Fibroblast of lung (primary cell): ENCODE data around the gene GNA12. TPM values are rescaled to one million over a fixed set of nuclear protein-coding genes. Genes with fewer than 3 reads are reported as not detected.
"Not testable (repeated sequence)": the region's sequence is repeated elsewhere in the genome, so short reads cannot be mapped to it uniquely, and the experiment has no call there.

Source experiments
- DNase-seq, 2 donors: peaks; one replicate each; pipeline versions ENCODE4 v3.0.0 to v3.0.0-alpha.2; 2010; ENCODE audit warnings: low read depth in 2 of 2
- H2AFZ ChIP-seq: 2 replicates; pipeline ENCODE4 v1.5.1; 2012; ENCODE audit warnings: low read length, control low read depth, inconsistent platforms
- H3K27ac ChIP-seq: 2 replicates; pipeline ENCODE4 v1.5.1; 2011; ENCODE audit warnings: low read length, control low read depth; ENCODE audit not compliant: insufficient read depth
- H3K27me3 ChIP-seq: 2 replicates; pipeline ENCODE4 v1.5.1; 2011; ENCODE audit warnings: mild to moderate bottlenecking, low read length; ENCODE audit not compliant: control insufficient read depth, insufficient read depth
- H3K36me3 ChIP-seq: 2 replicates; pipeline ENCODE4 v1.5.1; 2011; ENCODE audit warnings: low read length; ENCODE audit not compliant: control insufficient read depth, insufficient read depth
- H3K4me1 ChIP-seq: 2 replicates; pipeline ENCODE4 v1.5.1; 2011; ENCODE audit warnings: low read length; ENCODE audit not compliant: control insufficient read depth, insufficient read depth; ENCODE audit errors: extremely low read depth
- H3K4me2 ChIP-seq: 2 replicates; pipeline ENCODE4 v1.5.1; 2011; ENCODE audit warnings: low read length, control low read depth; ENCODE audit not compliant: insufficient read depth; ENCODE audit errors: extremely low read depth
- H3K4me3 ChIP-seq, 4 experiments: fragments of 200-600 bp in 1 of 4; sonication (generic) in 1 of 4; replicated peaks in 1 of 4; 2 replicates each; pipeline ENCODE4 v1.5.1; 2011 to 2016; ENCODE audit warnings: low read length in 4 of 4, low read depth in 3 of 4, mild to moderate bottlenecking in 3 of 4, control low read depth in 2 of 4, inconsistent platforms in 1 of 4, mixed read lengths in 1 of 4; ENCODE audit not compliant: insufficient read depth in 1 of 4; ENCODE audit errors: control extremely low read depth in 1 of 4
- H3K79me2 ChIP-seq: 2 replicates; pipeline ENCODE4 v1.5.1; 2012; ENCODE audit warnings: mild to moderate bottlenecking, low read length, inconsistent platforms; ENCODE audit not compliant: control insufficient read depth, insufficient read depth
- H3K9ac ChIP-seq: 2 replicates; pipeline ENCODE4 v1.5.1; 2011; ENCODE audit warnings: mild to moderate bottlenecking, low read length, control low read depth; ENCODE audit not compliant: insufficient read depth
- H3K9me3 ChIP-seq: 2 replicates; pipeline ENCODE4 v1.5.1; 2012; ENCODE audit warnings: low read depth, low read length; ENCODE audit not compliant: control insufficient read depth, insufficient read depth
- H4K20me1 ChIP-seq: 2 replicates; pipeline ENCODE4 v1.5.1; 2011; ENCODE audit warnings: low read length; ENCODE audit not compliant: control insufficient read depth, insufficient read depth; ENCODE audit errors: extremely low read depth
- CTCF ChIP-seq, 2 donors: IDR thresholded peaks in 1 of 2; conservative IDR thresholded peaks in 1 of 2; 1 replicate in 1 of 2; 2 replicates in 1 of 2; pipeline ENCODE4 v1.5.1; 2011 to 2012; ENCODE audit warnings: low read length in 2 of 2, control low read depth in 1 of 2, inconsistent platforms in 1 of 2, low read depth in 1 of 2, mild to moderate bottlenecking in 1 of 2
- EZH2 ChIP-seq: IDR thresholded peaks from 2 replicates; pipeline ENCODE4 v1.5.1; 2012; ENCODE audit warnings: low read length, control low read depth, mild to moderate bottlenecking; ENCODE audit errors: missing control alignments
- polyA plus RNA-seq, 2 donors: library from polyadenylated mRNA; depleted of rRNA in 1 of 2; stranded (reverse) in 1 of 2; unstranded in 1 of 2; fragments of >200 nt; gene quantifications; 2 replicates each; pipeline ENCODE4 v1.2.1, GENCODE V29; 2011 to 2012; ENCODE audit warnings: missing spikeins in 1 of 2
- total RNA-seq: library from RNA; depleted of rRNA; stranded (reverse); fragments of >200 nt; gene quantifications from 2 replicates; pipeline ENCODE4 v1.2.1, GENCODE V29; 2014

The GNA12 gene
- total and polyA plus RNA-seq, 2 donors (not counting 1 experiment from before 2014, with no cell fraction given) = 36.2 to 137 TPM

DNA sequence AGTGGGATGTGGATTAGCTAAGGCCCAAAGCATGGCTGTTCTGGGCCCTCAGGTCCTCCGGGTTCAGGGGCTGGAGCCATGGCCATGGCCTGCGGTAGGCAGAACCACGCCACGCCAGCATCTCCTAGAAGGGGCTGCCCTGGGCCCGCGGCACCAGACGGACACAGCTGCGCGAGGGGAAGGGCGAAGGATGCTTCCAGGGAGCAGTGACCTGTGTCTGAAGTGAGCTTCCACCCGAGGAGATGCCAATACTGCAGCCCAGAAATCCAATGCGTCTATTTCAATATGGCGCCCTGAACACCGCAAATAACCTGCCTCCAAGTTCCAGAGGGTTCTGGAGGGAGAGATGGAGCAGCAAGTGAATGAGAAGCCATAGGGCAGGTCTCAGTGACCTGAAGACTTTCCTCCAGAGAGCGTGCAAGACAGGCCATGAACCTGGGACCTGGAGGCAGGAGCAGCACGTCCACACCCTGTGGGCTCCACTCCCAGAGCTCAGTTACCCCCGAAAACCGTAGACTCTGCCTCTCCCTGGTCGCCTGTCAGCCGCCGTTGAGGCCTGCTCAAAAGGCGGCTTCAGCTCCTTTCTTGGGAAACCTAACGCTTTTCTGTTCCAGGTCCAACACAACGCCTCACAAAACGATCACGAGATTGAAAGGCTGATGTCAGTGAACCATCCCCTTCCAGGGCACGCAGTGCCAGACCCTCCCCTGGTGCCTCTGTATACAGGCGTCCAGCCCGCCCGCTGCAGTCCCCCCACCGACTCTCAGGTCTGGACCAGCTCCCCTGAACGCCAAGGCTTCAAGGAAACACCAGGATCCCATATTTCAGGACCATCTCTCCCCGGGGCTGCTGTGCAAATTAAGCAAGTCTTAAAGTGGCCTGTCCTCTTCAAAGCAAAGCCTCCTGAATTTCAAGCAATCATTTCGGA lies 118.7 kb downstream of the GNA12 start:
- no peak for DNase-seq
- H3K4me1 ChIP-seq = peaks cover 5% of the 10 kb centered on the region
- H3K27ac ChIP-seq = no peak overlapping the region
- H3K9me3 ChIP-seq = no peaks in the 10 kb centered on the region
- no peaks in the 10 kb centered on the region for H3K27me3 ChIP-seq
- H3K9ac ChIP-seq = no peak overlapping the region
- no peaks in the 10 kb centered on the region for H4K20me1 ChIP-seq
- H2AFZ ChIP-seq = no peak overlapping the region
- TF ChIP-seq EZH2 = no peak
- no peak for TF ChIP-seq CTCF (conservative IDR thresholded peaks at IDR 0.05 in 1 of 2, IDR thresholded peaks at IDR 0.05 in 1 of 2; ENCODE audit: low read depth in 1 of 2, low read length in 2 of 2)
- H3K79me2 ChIP-seq = no peaks in the 10 kb centered on the region
- H3K36me3 ChIP-seq = peaks cover 12% of the 10 kb centered on the region
- H3K4me3 ChIP-seq = no peak overlapping the region
- no peak overlapping the region for H3K4me2 ChIP-seq

DNA sequence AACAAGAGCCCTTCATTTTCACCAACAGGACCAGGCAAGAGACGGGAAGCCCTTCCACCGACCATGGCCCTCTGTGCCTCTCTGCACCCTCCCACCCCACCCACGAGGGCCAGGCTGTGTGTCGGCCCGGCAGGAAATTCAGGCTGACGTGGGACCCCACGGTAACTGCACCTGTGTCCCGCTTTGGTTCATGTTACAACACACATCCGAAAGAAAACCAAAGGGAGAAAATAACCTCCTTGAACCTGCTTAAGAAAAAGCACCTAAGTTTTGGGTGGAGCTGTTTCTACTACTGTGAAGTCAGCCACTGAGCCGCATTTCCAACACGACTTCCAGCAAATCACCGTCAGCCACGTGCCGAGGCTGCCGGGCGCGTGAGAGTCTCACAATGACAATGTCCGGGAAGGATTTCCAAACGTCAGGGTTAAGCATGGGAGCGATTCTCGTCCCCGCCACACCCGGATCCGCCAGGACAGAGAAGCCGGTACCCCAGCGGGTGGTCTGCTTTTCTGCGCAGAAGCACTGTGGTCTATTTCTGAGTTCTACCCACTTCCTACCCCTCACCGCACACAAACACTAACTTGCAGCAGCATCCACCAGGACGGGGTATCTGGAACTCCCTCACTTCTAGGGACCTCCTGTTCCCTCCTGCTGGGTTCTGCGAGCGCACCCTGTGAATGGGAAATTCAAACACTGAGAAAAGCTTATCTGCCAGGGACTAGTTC lies 119.5 kb downstream of the GNA12 start:
- Histone ChIP-seq H4K20me1 (no peaks in the 10 kb centered on the region), H3K36me3 (peaks cover 12% of the 10 kb centered on the region), H3K27me3 (no peaks in the 10 kb centered on the region), H3K4me3 (no peak overlapping the region), H3K4me1 (peaks cover 5% of the 10 kb centered on the region), H2AFZ (no peak overlapping the region), H3K9ac (no peak overlapping the region), H3K27ac (no peak overlapping the region), H3K9me3 (no peaks in the 10 kb centered on the region), H3K79me2 (no peaks in the 10 kb centered on the region), H3K4me2 (no peak overlapping the region)
- TF ChIP-seq EZH2 = no peak
- TF ChIP-seq CTCF (conservative IDR thresholded peaks at IDR 0.05 in 1 of 2, IDR thresholded peaks at IDR 0.05 in 1 of 2; ENCODE audit: low read depth in 1 of 2, low read length in 2 of 2) = no peak
- DNase-seq = no peak

DNA sequence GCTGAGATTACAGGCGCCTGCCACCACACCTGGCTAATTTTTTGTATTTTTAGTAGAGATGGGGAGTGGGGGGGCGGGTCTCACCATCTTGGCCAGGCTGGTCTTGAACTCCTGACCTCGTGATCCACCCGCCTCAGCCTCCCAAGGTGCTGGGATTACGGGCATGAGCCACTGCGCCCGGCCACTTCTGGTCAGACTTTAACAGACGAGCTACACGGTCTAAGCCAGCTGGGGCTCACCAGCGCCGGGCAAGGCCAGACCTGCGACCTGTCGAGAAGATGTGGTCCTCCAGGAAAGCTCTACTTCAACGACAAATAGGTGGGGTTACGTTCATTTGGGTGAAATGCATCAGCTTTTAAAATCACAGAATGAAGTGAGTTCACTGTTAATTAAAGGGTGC lies 120.1 kb downstream of the GNA12 start:
- not testable (repeated sequence) for DNase-seq, H3K9ac ChIP-seq, H3K9me3 ChIP-seq, H2AFZ ChIP-seq, H3K27ac ChIP-seq, H3K27me3 ChIP-seq, H3K4me3 ChIP-seq, H3K4me2 ChIP-seq, H4K20me1 ChIP-seq, H3K79me2 ChIP-seq, H3K4me1 ChIP-seq
- peaks cover 12% of the 10 kb centered on the region for H3K36me3 ChIP-seq
